Central memory CD4-positive, alpha-beta T cell (primary cell): Measurements from ENCODE around the gene CNTNAP5.

ENCODE experiments used
- DNase-seq: peaks from one replicate; pipeline ENCODE4 v3.0.0; 2022

The CNTNAP5 gene

DNA sequence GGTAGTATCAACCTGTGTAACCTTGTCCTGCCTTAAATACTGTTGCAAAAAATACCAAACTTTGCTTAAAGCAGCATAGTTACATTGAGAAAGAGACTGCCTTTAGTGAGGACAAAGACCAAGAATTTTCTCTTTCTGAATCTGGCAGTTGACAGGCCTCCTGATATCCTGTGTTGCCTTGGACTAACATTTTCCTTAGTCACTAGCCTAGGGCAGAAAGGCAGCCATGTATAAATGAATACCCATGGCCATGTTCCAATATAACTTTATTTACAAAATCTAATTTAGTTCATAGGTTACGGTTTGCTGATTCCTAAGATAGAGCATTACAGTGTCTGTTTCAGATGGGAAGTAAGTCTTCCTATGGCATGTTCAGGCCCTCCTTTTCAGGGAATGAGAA lies 895.4 kb downstream of the CNTNAP5 start:
- DNase-seq, result no peak

- DNase-seq, result no peak
These were observed 896.1 kb downstream of the CNTNAP5 start for GRCh38 chr2:124921191-124921590.

DNA sequence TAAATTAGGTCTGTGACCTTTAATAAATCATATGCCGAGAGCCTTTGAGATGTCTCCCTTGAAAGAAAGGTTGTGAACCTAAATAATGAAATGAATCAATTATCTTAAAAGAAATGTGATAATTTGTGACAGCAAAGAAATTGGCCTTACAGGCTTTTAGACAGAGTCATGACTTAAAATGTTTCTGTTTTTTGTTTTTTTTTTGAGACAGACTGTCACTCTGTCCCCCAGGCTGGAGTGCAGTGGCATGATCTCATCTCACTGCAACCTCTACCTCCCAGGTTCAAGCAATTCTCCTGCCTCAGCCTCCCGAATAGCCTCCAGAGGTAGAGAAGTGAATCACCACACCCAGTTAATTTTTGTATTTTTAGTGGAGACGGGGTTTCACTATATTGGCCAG lies 898.0 kb downstream of the CNTNAP5 start:
- no peak for DNase-seq

- DNase-seq, result no peak
These were observed 908.8 kb downstream of the CNTNAP5 start for GRCh38 chr2:124933883-124934282.

GRCh38 chr2:124953921-124954320 lies 928.8 kb downstream of the CNTNAP5 start:
- no peak for DNase-seq

- DNase-seq, result no peak
These were observed 934.5 kb downstream of the CNTNAP5 start for GRCh38 chr2:124959581-124959980.

DNA sequence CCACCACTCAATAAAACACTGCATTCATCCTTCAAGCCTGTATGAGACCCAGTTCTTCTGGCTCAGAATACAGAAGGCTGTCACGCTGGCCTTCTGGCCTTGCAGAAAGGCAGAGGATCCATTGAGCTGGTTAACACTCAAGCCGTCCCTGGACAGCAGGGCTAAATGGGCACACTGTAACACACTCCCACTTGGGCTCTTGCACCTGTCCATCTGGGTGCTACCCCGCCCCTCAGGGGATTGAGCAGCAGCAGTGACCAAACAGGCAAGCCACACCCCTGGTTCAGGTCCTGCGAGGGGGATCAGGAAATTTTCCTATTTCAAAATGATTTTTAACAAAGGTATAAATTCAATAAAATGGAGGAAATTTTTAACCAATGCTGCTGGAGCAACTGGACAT lies 936.0 kb downstream of the CNTNAP5 start:
- no peak for DNase-seq
